ENCODE measurements around the gene AKR1E2.

AKR1E2 gene

GRCh38 chr10:4780782-4781181, 45.2 kb upstream of the AKR1E2 start (continued):
- TF ChIP-seq ZNF398 (tag by site-specific recombination; IDR thresholded peaks at IDR 0.05), result peak; percentile 44; the same call in 1 of the 2 replicates
- TF ChIP-seq, protein P1, sequence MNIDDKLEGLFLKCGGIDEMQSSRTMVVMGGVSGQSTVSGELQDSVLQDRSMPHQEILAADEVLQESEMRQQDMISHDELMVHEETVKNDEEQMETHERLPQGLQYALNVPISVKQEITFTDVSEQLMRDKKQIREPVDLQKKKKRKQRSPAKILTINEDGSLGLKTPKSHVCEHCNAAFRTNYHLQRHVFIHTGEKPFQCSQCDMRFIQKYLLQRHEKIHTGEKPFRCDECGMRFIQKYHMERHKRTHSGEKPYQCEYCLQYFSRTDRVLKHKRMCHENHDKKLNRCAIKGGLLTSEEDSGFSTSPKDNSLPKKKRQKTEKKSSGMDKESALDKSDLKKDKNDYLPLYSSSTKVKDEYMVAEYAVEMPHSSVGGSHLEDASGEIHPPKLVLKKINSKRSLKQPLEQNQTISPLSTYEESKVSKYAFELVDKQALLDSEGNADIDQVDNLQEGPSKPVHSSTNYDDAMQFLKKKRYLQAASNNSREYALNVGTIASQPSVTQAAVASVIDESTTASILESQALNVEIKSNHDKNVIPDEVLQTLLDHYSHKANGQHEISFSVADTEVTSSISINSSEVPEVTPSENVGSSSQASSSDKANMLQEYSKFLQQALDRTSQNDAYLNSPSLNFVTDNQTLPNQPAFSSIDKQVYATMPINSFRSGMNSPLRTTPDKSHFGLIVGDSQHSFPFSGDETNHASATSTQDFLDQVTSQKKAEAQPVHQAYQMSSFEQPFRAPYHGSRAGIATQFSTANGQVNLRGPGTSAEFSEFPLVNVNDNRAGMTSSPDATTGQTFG (tag by site-specific recombination; IDR thresholded peaks at IDR 0.05; ENCODE audit: borderline replicate concordance), result 0 out of 2 replicates have a peak, but pooled peaks have one; percentile 20
- 0 out of 2 replicates have a peak, but pooled peaks have one; percentile 32 for TF ChIP-seq ZNF558 (tag by site-specific recombination; IDR thresholded peaks at IDR 0.05)
- TF ChIP-seq ZNF24 (tag by site-specific recombination; IDR thresholded peaks at IDR 0.05), result 0 out of 2 replicates have a peak, but pooled peaks have one; percentile 35
- no peak for TF ChIP-seq ZNF624 (tag by site-specific recombination; IDR thresholded peaks at IDR 0.05)
- no peak for TF ChIP-seq PBX3 (CRISPR knock-in tag; IDR thresholded peaks at IDR 0.05)
- 0 out of 2 replicates have a peak, but pooled peaks have one; percentile 18 for TF ChIP-seq ZNF76 (tag by site-specific recombination; IDR thresholded peaks at IDR 0.05; ENCODE audit: borderline replicate concordance, low read depth)
- TF ChIP-seq SP7 (tag by site-specific recombination; IDR thresholded peaks at IDR 0.05), result peak; percentile 92
- TF ChIP-seq KLF8 (tag by site-specific recombination; IDR thresholded peaks at IDR 0.05), result peak; percentile 52
- TF ChIP-seq ZNF776 (tag by site-specific recombination; IDR thresholded peaks at IDR 0.05; ENCODE audit: borderline replicate concordance), result no peak
- TF ChIP-seq, protein P2, sequence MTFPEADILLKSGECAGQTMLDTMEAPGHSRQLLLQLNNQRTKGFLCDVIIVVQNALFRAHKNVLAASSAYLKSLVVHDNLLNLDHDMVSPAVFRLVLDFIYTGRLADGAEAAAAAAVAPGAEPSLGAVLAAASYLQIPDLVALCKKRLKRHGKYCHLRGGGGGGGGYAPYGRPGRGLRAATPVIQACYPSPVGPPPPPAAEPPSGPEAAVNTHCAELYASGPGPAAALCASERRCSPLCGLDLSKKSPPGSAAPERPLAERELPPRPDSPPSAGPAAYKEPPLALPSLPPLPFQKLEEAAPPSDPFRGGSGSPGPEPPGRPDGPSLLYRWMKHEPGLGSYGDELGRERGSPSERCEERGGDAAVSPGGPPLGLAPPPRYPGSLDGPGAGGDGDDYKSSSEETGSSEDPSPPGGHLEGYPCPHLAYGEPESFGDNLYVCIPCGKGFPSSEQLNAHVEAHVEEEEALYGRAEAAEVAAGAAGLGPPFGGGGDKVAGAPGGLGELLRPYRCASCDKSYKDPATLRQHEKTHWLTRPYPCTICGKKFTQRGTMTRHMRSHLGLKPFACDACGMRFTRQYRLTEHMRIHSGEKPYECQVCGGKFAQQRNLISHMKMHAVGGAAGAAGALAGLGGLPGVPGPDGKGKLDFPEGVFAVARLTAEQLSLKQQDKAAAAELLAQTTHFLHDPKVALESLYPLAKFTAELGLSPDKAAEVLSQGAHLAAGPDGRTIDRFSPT (tag by site-specific recombination; IDR thresholded peaks at IDR 0.05), result peak; percentile 47; the same call in 1 of the 2 replicates
- no peak for TF ChIP-seq ZNF792 (tag by site-specific recombination; IDR thresholded peaks at IDR 0.05)
- TF ChIP-seq ZNF423 (tag by site-specific recombination; IDR thresholded peaks at IDR 0.05), result no peak
- TF ChIP-seq ZNF324 (tag by site-specific recombination; IDR thresholded peaks at IDR 0.05), result no peak
- TF ChIP-seq, protein P3, sequence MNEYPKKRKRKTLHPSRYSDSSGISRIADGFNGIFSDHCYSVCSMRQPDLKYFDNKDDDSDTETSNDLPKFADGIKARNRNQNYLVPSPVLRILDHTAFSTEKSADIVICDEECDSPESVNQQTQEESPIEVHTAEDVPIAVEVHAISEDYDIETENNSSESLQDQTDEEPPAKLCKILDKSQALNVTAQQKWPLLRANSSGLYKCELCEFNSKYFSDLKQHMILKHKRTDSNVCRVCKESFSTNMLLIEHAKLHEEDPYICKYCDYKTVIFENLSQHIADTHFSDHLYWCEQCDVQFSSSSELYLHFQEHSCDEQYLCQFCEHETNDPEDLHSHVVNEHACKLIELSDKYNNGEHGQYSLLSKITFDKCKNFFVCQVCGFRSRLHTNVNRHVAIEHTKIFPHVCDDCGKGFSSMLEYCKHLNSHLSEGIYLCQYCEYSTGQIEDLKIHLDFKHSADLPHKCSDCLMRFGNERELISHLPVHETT (tag by site-specific recombination; IDR thresholded peaks at IDR 0.05), result no peak; the same call in 1 of the 2 replicates

- H3K36me3 ChIP-seq (ENCODE audit: control insufficient read depth in 2 of 2, insufficient read depth in 1 of 2, low read length in 2 of 2), result no peaks in the 10 kb centered on the region
- no peaks in the 10 kb centered on the region for H3K4me1 ChIP-seq (ENCODE audit: control insufficient read depth, insufficient read depth, low read length)
- TF ChIP-seq ZNF529 (tag by site-specific recombination; IDR thresholded peaks at IDR 0.05; ENCODE audit: insufficient replicate concordance) (no peak), ZBTB20 (tag by site-specific recombination; IDR thresholded peaks at IDR 0.05) (no peak), ZNF426 (tag by site-specific recombination; IDR thresholded peaks at IDR 0.05) (no peak), BCL6B (tag by site-specific recombination; IDR thresholded peaks at IDR 0.05) (no peak)
- CTCF ChIA-PET, result interaction anchor here (0.5 to 3.0 kb wide), 4 partner anchors 11 to 1687 kb away, joined by 3 to 14 read pairs (median 3); no protein-coding TSS in a partner anchor
- H3K4me3 ChIP-seq (ENCODE audit: low read depth, low read length), result no peak overlapping the region
- H3K27ac ChIP-seq (ENCODE audit: extremely low read depth, low read depth, low read length), result no peak overlapping the region
- H3K9me3 ChIP-seq (ENCODE audit: control insufficient read depth, insufficient read depth, low read depth, low read length), result no peaks in the 10 kb centered on the region
- POLR2A ChIA-PET, result no interaction called here
These were observed 44.1 kb upstream of the AKR1E2 start for GRCh38 chr10:4781955-4782354.

All from HEK293 (cell line).